Adipose tissue (tissue), 3 donors: ENCODE data around the gene CACNA1S. TPM values are rescaled to one million over a fixed set of nuclear protein-coding genes. Genes with fewer than 3 reads are reported as not detected.

ENCODE experiments used
- H3K27ac ChIP-seq: one replicate; pipeline ENCODE4 v1.5.1; 2013; ENCODE audit warnings: low read depth, low read length
- whole genome bisulfite sequencing, 3 donors: extraction: QIAGEN DNeasy Blood & Tissue Kit; methylation state at CpG; one replicate each; pipeline ENCODE4 v1.1.7; 2013; 5-methylcytosine and 5-hydroxymethylcytosine counted together
- polyA plus RNA-seq, 3 donors: library from polyadenylated mRNA; stranded (reverse); fragments of 200-250 nt; gene quantifications; one replicate each; pipeline ENCODE4 v1.2.3, GENCODE V29; 2013
- donor health status: healthy with polysubstance abuse.
- donor health status: Bipolar disorder and iron deficiency.
- donor health status: healthy.

The CACNA1S gene
- under 1 TPM in 2 of 3 donors, not detected in 1; under 0.01 to 0.02 TPM for polyA plus RNA-seq

GRCh38 chr1:201112173-201112731 is at the start of gene CACNA1S:
TSS of gene CACNA1S (minus strand) at chr1:201112426. CDS start at chr1:201112339, 87 bp downstream.
- no peak within 1 kb of the TSS for H3K27ac ChIP-seq
- 79 to 92% (median 79%) methylated on average over 8 to 9 of the region's 9 CpGs for WGBS, 3 donors

GRCh38 chr1:201157949-201158348 is 45.7 kb upstream of the CACNA1S start:
- no peak overlapping the region for H3K27ac ChIP-seq
- 88 to 89% (median 89%) methylated on average over 2 of the region's 2 CpGs for WGBS, 3 donors

GRCh38 chr1:201156819-201157218 is 44.6 kb upstream of the CACNA1S start:
- H3K27ac ChIP-seq: no peak overlapping the region

GRCh38 chr1:201156346-201156745 is 44.1 kb upstream of the CACNA1S start:
- H3K27ac ChIP-seq: no peak overlapping the region
- WGBS, 3 donors: 81 to 82% (median 82%) methylated on average over 3 of the region's 3 CpGs

GRCh38 chr1:201155354-201155753 is 43.1 kb upstream of the CACNA1S start:
- WGBS, 3 donors: 85 to 94% (median 87%) methylated on average over 2 of the region's 2 CpGs
- H3K27ac ChIP-seq: no peak overlapping the region

- no peak within 1 kb of the TSS for H3K27ac ChIP-seq
- WGBS, 3 donors: 9 to 10% (median 10%) methylated on average over 31 of the region's 31 CpGs
Observed at GRCh38 chr1:201154389-201155165, 42.4 kb upstream of the CACNA1S start, which contains the start of gene TMEM9. TSS of gene TMEM9 (minus strand) at chr1:201154474. CDS start at chr1:201153923, 551 bp downstream.

- 1 to 4% (median 3%) methylated on average over 34 to 37 of the region's 37 CpGs for WGBS, 3 donors
- H3K27ac ChIP-seq: no peak overlapping the region
Observed at GRCh38 chr1:201153474-201154388, 41.5 kb upstream of the CACNA1S start.

- no peak overlapping the region for H3K27ac ChIP-seq
- 56 to 90% (median 86%) methylated on average over 4 of the region's 4 CpGs for WGBS, 3 donors
Observed at GRCh38 chr1:201149400-201149799, 37.2 kb upstream of the CACNA1S start.

GRCh38 chr1:201147396-201148015 is 35.3 kb upstream of the CACNA1S start:
- no peak overlapping the region for H3K27ac ChIP-seq
- 82 to 93% (median 88%) methylated on average over 13 of the region's 13 CpGs for WGBS, 3 donors

- 87 to 92% (median 88%) methylated on average over 17 of the region's 17 CpGs for WGBS, 3 donors
- H3K27ac ChIP-seq: no peak overlapping the region
Observed at GRCh38 chr1:201146626-201147390, 34.6 kb upstream of the CACNA1S start.

- 85 to 94% (median 94%) methylated on average over 7 of the region's 7 CpGs for WGBS, 3 donors
- no peak overlapping the region for H3K27ac ChIP-seq
Observed at GRCh38 chr1:201145816-201146215, 33.6 kb upstream of the CACNA1S start.

GRCh38 chr1:201145132-201145531 is 32.9 kb upstream of the CACNA1S start:
- H3K27ac ChIP-seq: no peak overlapping the region
- 82 to 89% (median 86%) methylated on average over 3 of the region's 3 CpGs for WGBS, 3 donors

- 65 to 87% (median 77%) methylated on average over 5 of the region's 5 CpGs for WGBS, 3 donors
- H3K27ac ChIP-seq: no peak overlapping the region
Observed at GRCh38 chr1:201144701-201145100, 32.5 kb upstream of the CACNA1S start.

- no peak overlapping the region for H3K27ac ChIP-seq
- WGBS, 3 donors: 87 to 91% (median 90%) methylated on average over 18 of the region's 18 CpGs
Observed at GRCh38 chr1:201143726-201144635, 31.8 kb upstream of the CACNA1S start.

- 84 to 90% (median 85%) methylated on average over 16 of the region's 16 CpGs for WGBS, 3 donors
- no peak overlapping the region for H3K27ac ChIP-seq
Observed at GRCh38 chr1:201142849-201143725, 30.9 kb upstream of the CACNA1S start.
